Neuronal stem cell (in vitro differentiated cells): Measurements from ENCODE around the gene DNAJB2.

Experiments used
- DNase-seq: peaks from one replicate; pipeline ENCODE4 v3.0.0-alpha.2; 2013; ENCODE audit warnings: low spot score
- H2AFZ ChIP-seq: one replicate; pipeline ENCODE4 v1.6.1; 2013; ENCODE audit warnings: mild to moderate bottlenecking, low read length, inconsistent platforms
- H2AK5ac ChIP-seq: 2 replicates; pipeline ENCODE4 v1.6.1; 2013; ENCODE audit warnings: low read depth, mild to moderate bottlenecking, inconsistent platforms, low read length, moderate library complexity, mixed read lengths
- H2BK120ac ChIP-seq: 2 replicates; pipeline ENCODE4 v1.6.1; 2013; ENCODE audit warnings: low read depth, mild to moderate bottlenecking, inconsistent platforms, low read length, moderate library complexity, mixed read lengths
- H2BK12ac ChIP-seq: one replicate; pipeline ENCODE4 v1.6.1; 2013; ENCODE audit warnings: low read length, inconsistent platforms
- H2BK15ac ChIP-seq: 2 replicates; pipeline ENCODE4 v1.6.1; 2013; ENCODE audit warnings: mild to moderate bottlenecking, low read length, inconsistent platforms, mixed read lengths
- H2BK5ac ChIP-seq: one replicate; pipeline ENCODE4 v1.6.1; 2013; ENCODE audit warnings: inconsistent platforms, mild to moderate bottlenecking, low read length, moderate library complexity
- H3K14ac ChIP-seq: one replicate; pipeline ENCODE4 v1.6.1; 2013; ENCODE audit warnings: low read length, inconsistent platforms
- H3K18ac ChIP-seq: 2 replicates; pipeline ENCODE4 v1.6.1; 2013; ENCODE audit warnings: low read length, inconsistent platforms
- H3K23ac ChIP-seq: 2 replicates; pipeline ENCODE4 v1.6.1; 2013; ENCODE audit warnings: low read depth, mild to moderate bottlenecking, mixed read lengths, low read length, inconsistent platforms; ENCODE audit not compliant: poor library complexity
- H3K27ac ChIP-seq: replicated peaks from 3 replicates; pipeline ENCODE4 v1.5.1; 2013; ENCODE audit warnings: low read length, inconsistent platforms
- H3K27me3 ChIP-seq, 3 experiments: 2 replicates each; pipeline ENCODE4 v1.6.1; 2013; ENCODE audit warnings: low read length in 3 of 3, mild to moderate bottlenecking in 2 of 3, inconsistent platforms in 1 of 3, low read depth in 1 of 3, mixed read lengths in 1 of 3, moderate library complexity in 1 of 3; ENCODE audit not compliant: control insufficient read depth in 3 of 3, insufficient read depth in 3 of 3
- H3K36me3 ChIP-seq, 2 donors: replicated peaks in 1 of 2; 2 replicates each; pipeline ENCODE4 v1.6.1; 2013; ENCODE audit warnings: low read length in 2 of 2; ENCODE audit not compliant: control insufficient read depth in 2 of 2, insufficient read depth in 2 of 2
- H3K4ac ChIP-seq: 2 replicates; pipeline ENCODE4 v1.6.1; 2013; ENCODE audit warnings: inconsistent platforms, mild to moderate bottlenecking, low read length, moderate library complexity
- H3K4me1 ChIP-seq, 2 donors: 1 replicate in 1 of 2; 2 replicates in 1 of 2; pipeline ENCODE4 v1.6.1; 2013; ENCODE audit warnings: low read length in 2 of 2, low read depth in 1 of 2; ENCODE audit not compliant: control insufficient read depth in 2 of 2, insufficient read depth in 1 of 2
- H3K4me2 ChIP-seq: one replicate; pipeline ENCODE4 v1.6.1; 2013; ENCODE audit warnings: mild to moderate bottlenecking, low read length, inconsistent platforms; ENCODE audit not compliant: insufficient read depth, poor library complexity, severe bottlenecking
- H3K4me3 ChIP-seq, 2 donors: 2 replicates each; pipeline ENCODE4 v1.5.1; 2013; ENCODE audit warnings: low read length in 2 of 2, mild to moderate bottlenecking in 2 of 2, inconsistent platforms in 1 of 2, moderate library complexity in 1 of 2
- H3K79me1 ChIP-seq: one replicate; pipeline ENCODE4 v1.6.1; 2013; ENCODE audit warnings: low read depth, mild to moderate bottlenecking, inconsistent platforms, low read length, moderate library complexity
- H3K9ac ChIP-seq: one replicate; pipeline ENCODE4 v1.6.1; 2013; ENCODE audit warnings: mild to moderate bottlenecking, low read depth, low read length, inconsistent platforms; ENCODE audit not compliant: poor library complexity
- H3K9me3 ChIP-seq, 2 donors: replicated peaks in 1 of 2; 2 replicates each; pipeline versions ENCODE3 to v1.6.1; 2013; ENCODE audit warnings: low read length in 2 of 2, mild to moderate bottlenecking in 2 of 2, inconsistent platforms in 1 of 2, low read depth in 1 of 2, mixed read lengths in 1 of 2, moderate library complexity in 1 of 2; ENCODE audit not compliant: control insufficient read depth in 2 of 2, insufficient read depth in 1 of 2
- H4K8ac ChIP-seq: one replicate; pipeline ENCODE4 v1.6.1; 2013; ENCODE audit warnings: low read depth, mild to moderate bottlenecking, inconsistent platforms, low read length, moderate library complexity
- H4K91ac ChIP-seq: one replicate; pipeline ENCODE4 v1.6.1; 2013; ENCODE audit warnings: low read length, low read depth, mild to moderate bottlenecking, inconsistent platforms; ENCODE audit not compliant: poor library complexity
- WGBS, 2 donors: extraction: QIAGEN DNeasy Blood & Tissue Kit; methylation state at CpG; one replicate each; pipeline ENCODE4 v1.1.7; 2013; ENCODE audit warnings: missing lambda C conversion rate in 2 of 2, mixed read lengths in 1 of 2; ENCODE audit not compliant: insufficient read length in 2 of 2, insufficient replicate concordance in 1 of 2; ENCODE audit errors: extremely low coverage in 2 of 2; 5-methylcytosine and 5-hydroxymethylcytosine counted together

DNAJB2 gene

GRCh38 chr2:219293736-219294231, 14.6 kb downstream of the DNAJB2 start:
- Histone ChIP-seq H4K91ac (no peak overlapping the region), H3K4me3 (no peak overlapping the region), H2BK12ac (no peak overlapping the region), H3K14ac (no peak overlapping the region), H3K9ac (no peak overlapping the region), H2BK120ac (no peak overlapping the region), H3K18ac (no peak overlapping the region), H3K27ac (no peak overlapping the region), H2BK5ac (no peak overlapping the region), H3K79me1 (no peaks in the 10 kb centered on the region), H2AFZ (peak overlapping the region; percentile 98), H3K4me2 (no peak overlapping the region), H3K9me3 (peaks cover 0 to 2% of the 10 kb centered on the region in 2 donors), H3K4me1 (peaks cover 2 to 5% of the 10 kb centered on the region in 2 donors), H3K23ac (no peak overlapping the region), H4K8ac (no peak overlapping the region), H3K4ac (no peak overlapping the region), H2AK5ac (no peak overlapping the region), H3K36me3 (no peaks in the 10 kb centered on the region), H3K27me3 (peaks cover 0 to 17% (median 0%) of the 10 kb centered on the region in 3 experiments), H2BK15ac (no peak overlapping the region)
- DNase-seq, result no peak
- no CpG with 5 or more reads among the region's 5 CpGs for WGBS, 2 donors

GRCh38 chr2:219294356-219295351, 15.5 kb downstream of the DNAJB2 start:
- Histone ChIP-seq H3K23ac (peak overlapping the region; percentile 44), H3K4me1 (peaks cover 10 to 11% of the 10 kb centered on the region in 2 donors), H3K4ac (no peak overlapping the region), H3K18ac (peak overlapping the region; percentile 97), H3K14ac (peak overlapping the region; percentile 87), H2AK5ac (no peak overlapping the region), H3K9me3 (peaks cover 0 to 2% of the 10 kb centered on the region in 2 donors), H3K9ac (peak overlapping the region; percentile 93), H3K27me3 (peaks cover 0 to 25% (median 0%) of the 10 kb centered on the region in 3 experiments), H3K4me2 (peak overlapping the region; percentile 75), H2BK120ac (no peak overlapping the region), H4K91ac (no peak overlapping the region), H3K4me3 (peak overlapping the region; percentile 67 to 84), H3K36me3 (no peaks in the 10 kb centered on the region), H3K79me1 (no peaks in the 10 kb centered on the region), H2AFZ (peak overlapping the region; percentile 98), H2BK12ac (no peak overlapping the region), H2BK5ac (peak overlapping the region; percentile 62), H2BK15ac (peak overlapping the region; percentile 72), H3K27ac (no peak overlapping the region), H4K8ac (no peak overlapping the region)
- no CpG with 5 or more reads among the region's 67 CpGs for WGBS, 2 donors
- DNase-seq, result peak; percentile 85

DNA sequence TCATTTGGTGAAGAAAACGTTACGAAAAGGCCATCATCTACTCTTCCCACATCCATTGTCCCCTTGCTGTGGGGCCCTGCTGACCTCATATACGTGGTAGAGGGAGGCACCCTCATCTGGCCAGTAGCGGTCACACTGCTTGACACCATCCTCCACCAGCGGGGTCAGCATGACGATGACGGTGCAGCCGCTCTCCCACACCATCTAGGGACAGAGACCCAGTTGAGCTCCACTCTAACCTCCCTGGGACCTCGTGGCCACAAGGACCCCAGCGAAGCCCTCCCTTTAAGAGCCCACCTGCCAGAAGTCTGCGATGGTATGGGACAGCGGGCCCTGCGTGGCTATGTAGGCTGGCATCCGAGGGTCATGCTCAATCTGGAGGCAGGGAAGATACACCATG, 17.0 kb downstream of the DNAJB2 start:
- no peak overlapping the region for H3K23ac ChIP-seq
- H4K91ac ChIP-seq, result no peak overlapping the region
- H3K9me3 ChIP-seq, result peaks cover 0 to 2% of the 10 kb centered on the region in 2 donors
- no peaks in the 10 kb centered on the region for H3K36me3 ChIP-seq
- H3K27me3 ChIP-seq, result peaks cover 0 to 28% (median 0%) of the 10 kb centered on the region in 3 experiments
- H3K18ac ChIP-seq, result no peak overlapping the region
- H3K79me1 ChIP-seq, result no peaks in the 10 kb centered on the region
- no peak overlapping the region for H4K8ac ChIP-seq
- peak overlapping the region; percentile 18 for H3K9ac ChIP-seq
- H3K14ac ChIP-seq, result no peak overlapping the region
- H2AFZ ChIP-seq, result no peak overlapping the region
- H3K4me1 ChIP-seq, result peaks cover 20 to 24% of the 10 kb centered on the region in 2 donors
- WGBS, 2 donors, result no CpG with 5 or more reads among the region's 14 CpGs
- no peak overlapping the region for H2BK120ac ChIP-seq
- H2BK5ac ChIP-seq, result no peak overlapping the region
- H3K27ac ChIP-seq, result no peak overlapping the region
- no peak overlapping the region for H2BK12ac ChIP-seq
- no peak overlapping the region for H3K4me2 ChIP-seq
- H2BK15ac ChIP-seq, result no peak overlapping the region
- peak overlapping the region; percentile 48 for H2AK5ac ChIP-seq
- H3K4ac ChIP-seq, result no peak overlapping the region
- DNase-seq, result no peak
- H3K4me3 ChIP-seq, result no peak overlapping the region
